SK-N-SH (cell line): ENCODE results near the gene PIAS3. TPM values are rescaled to one million over a fixed set of nuclear protein-coding genes. Genes with fewer than 3 reads are reported as not detected.

Source experiments
- CTCF ChIA-PET: fragments of 300-600, 350-600 bp; formaldehyde crosslinking; extraction: SDS; loops from one replicate; lab custom pipeline; 2021; lab: Yijun Ruan, JAX
- POLR2A ChIA-PET: fragments of 350-600 bp; sonication (Branson Sonifier 250); formaldehyde crosslinking; extraction: SDS; loops from one replicate; lab custom pipeline; 2020; ENCODE audit warnings: antibody characterized with exemption, inconsistent platforms; lab: Yijun Ruan, JAX
- DNase-seq: peaks from one replicate; pipeline ENCODE4 v3.0.0; 2012
- H2AFZ ChIP-seq: fragments of 200-600 bp; sonication (generic); 2 replicates; pipeline ENCODE4 v1.8.1; 2016; ENCODE audit warnings: antibody characterized with exemption, mild to moderate bottlenecking, low read depth
- H3F3A ChIP-seq: fragments of 200-600 bp; sonication (generic); replicated peaks from 2 replicates; pipeline ENCODE3; 2016; ENCODE audit warnings: antibody characterized with exemption, mild to moderate bottlenecking; ENCODE audit not compliant: insufficient read depth
- H3K27ac ChIP-seq, 2 experiments: fragments of 200-500 bp in 1 of 2; fragments of 200-600 bp in 1 of 2; sonication (Bioruptor generic) in 1 of 2; sonication (generic), shearing (Covaris generic) in 1 of 2; 2 replicates each; pipeline versions ENCODE4 v1.5.1 to v1.6.1; 2014 to 2016; ENCODE audit warnings: low read depth in 2 of 2, inconsistent platforms in 1 of 2, low read length in 1 of 2, mild to moderate bottlenecking in 1 of 2, mixed read lengths in 1 of 2
- H3K27me3 ChIP-seq: fragments of 200-600 bp; sonication (generic), shearing (Covaris generic); 2 replicates; pipeline ENCODE4 v1.6.1; 2016; ENCODE audit warnings: mixed run types; ENCODE audit not compliant: insufficient read depth
- H3K36me3 ChIP-seq, 2 experiments: fragments of 200-500 bp in 1 of 2; fragments of 200-600 bp in 1 of 2; sonication (Bioruptor generic) in 1 of 2; sonication (generic) in 1 of 2; replicated peaks in 1 of 2; 2 replicates each; pipeline versions ENCODE3 to v1.5.1; 2014 to 2016; ENCODE audit warnings: low read length in 1 of 2, mild to moderate bottlenecking in 1 of 2; ENCODE audit not compliant: insufficient read depth in 2 of 2, control insufficient read depth in 1 of 2
- H3K4me1 ChIP-seq, 2 experiments: fragments of 200-500 bp in 1 of 2; fragments of 200-600 bp in 1 of 2; sonication (Bioruptor generic) in 1 of 2; sonication (generic), shearing (Covaris generic) in 1 of 2; 2 replicates each; pipeline versions ENCODE4 v1.5.1 to v1.6.1; 2014 to 2016; ENCODE audit warnings: low read depth in 1 of 2, low read length in 1 of 2, mixed run types in 1 of 2; ENCODE audit not compliant: insufficient read depth in 2 of 2, control insufficient read depth in 1 of 2
- H3K4me2 ChIP-seq: fragments of 200-600 bp; sonication (generic), shearing (Covaris generic); 2 replicates; pipeline ENCODE4 v1.6.1; 2017; ENCODE audit warnings: mixed run types
- H3K4me3 ChIP-seq, 2 experiments: fragments of 200-500 bp in 1 of 2; fragments of 200-600 bp in 1 of 2; sonication (Bioruptor generic) in 1 of 2; sonication (generic), shearing (Covaris generic) in 1 of 2; 2 replicates each; pipeline versions ENCODE4 v1.5.1 to v1.8.1; 2014 to 2016; ENCODE audit warnings: low read depth in 2 of 2, inconsistent platforms in 1 of 2, low read length in 1 of 2, mild to moderate bottlenecking in 1 of 2, mixed read lengths in 1 of 2, moderate library complexity in 1 of 2
- H3K79me2 ChIP-seq: fragments of 200-600 bp; sonication (generic); 2 replicates; pipeline ENCODE4 v1.8.1; 2017; ENCODE audit warnings: mild to moderate bottlenecking; ENCODE audit not compliant: insufficient read depth
- H3K9ac ChIP-seq: fragments of 200-600 bp; sonication (generic); 2 replicates; pipeline ENCODE4 v1.6.1; 2017; ENCODE audit warnings: mixed run types
- H3K9me2 ChIP-seq: fragments of 200-600 bp; sonication (generic); 2 replicates; pipeline ENCODE4 v1.6.1; 2017; ENCODE audit warnings: mixed run types
- H3K9me3 ChIP-seq: fragments of 200-600 bp; sonication (generic); 2 replicates; pipeline ENCODE4 v1.6.1; 2017; ENCODE audit warnings: mixed run types, mild to moderate bottlenecking, moderate library complexity
- H4K20me1 ChIP-seq: fragments of 200-600 bp; sonication (generic); 2 replicates; pipeline ENCODE4 v1.6.1; 2017; ENCODE audit warnings: mild to moderate bottlenecking, mixed run types; ENCODE audit not compliant: insufficient read depth
- CHD2 ChIP-seq: fragments of 150-350 bp; IDR thresholded peaks from 2 replicates; pipeline ENCODE4 v1.6.1; 2018; ENCODE audit warnings: low read length; ENCODE audit not compliant: partially characterized antibody
- ELF1 ChIP-seq: IDR thresholded peaks from 2 replicates; pipeline ENCODE4 v1.4.0; 2012
- EP300 ChIP-seq, 2 experiments: IDR thresholded peaks; 2 replicates each; pipeline versions ENCODE4 v1.4.0 to v1.6.1; 2012; ENCODE audit warnings: borderline replicate concordance in 1 of 2, low read depth in 1 of 2, low read length in 1 of 2
- EZH2phosphoT487 ChIP-seq: fragments of 200-600 bp; sonication (generic); IDR thresholded peaks from 2 replicates; pipeline ENCODE4 v1.6.1; 2017; ENCODE audit warnings: low read depth, mixed run types, mild to moderate bottlenecking, antibody characterized with exemption, moderate library complexity, borderline replicate concordance
- FOXJ3 ChIP-seq: sonication (generic); formaldehyde crosslinking; IDR thresholded peaks from 2 replicates; pipeline ENCODE4 v1.5.1; 2020; ENCODE audit warnings: mild to moderate bottlenecking, missing genetic modification reagents
- FOXM1 ChIP-seq: IDR thresholded peaks from 2 replicates; pipeline ENCODE4 v1.4.0; 2012; ENCODE audit warnings: low read depth, mild to moderate bottlenecking
- GABPA ChIP-seq: IDR thresholded peaks from 2 replicates; pipeline ENCODE4 v1.4.0; 2012; ENCODE audit warnings: low read depth, mild to moderate bottlenecking
- GATA2 ChIP-seq: sonication (generic); formaldehyde crosslinking; IDR thresholded peaks from 2 replicates; pipeline ENCODE4 v1.5.0; 2020; ENCODE audit warnings: mild to moderate bottlenecking, missing genetic modification reagents
- MEF2A ChIP-seq: IDR thresholded peaks from 2 replicates; pipeline ENCODE4 v1.4.0; 2012; ENCODE audit warnings: low read depth, borderline replicate concordance
- NRF1 ChIP-seq: IDR thresholded peaks from 2 replicates; pipeline ENCODE4 v1.6.1; 2012; ENCODE audit warnings: low read depth, mild to moderate bottlenecking, low read length
- POLR2AphosphoS5 ChIP-seq: IDR thresholded peaks from 2 replicates; pipeline ENCODE4 v1.6.1; 2012; ENCODE audit warnings: low read depth, low read length
- RCOR1 ChIP-seq: fragments of 150-350 bp; IDR thresholded peaks from 2 replicates; pipeline ENCODE4 v1.6.1; 2017; ENCODE audit warnings: antibody characterized with exemption, low read length
- SIN3A ChIP-seq: IDR thresholded peaks from 2 replicates; pipeline ENCODE4 v1.6.1; 2012; ENCODE audit warnings: low read depth, mild to moderate bottlenecking, low read length, moderate library complexity, borderline replicate concordance
- SMC3 ChIP-seq: IDR thresholded peaks from 2 replicates; pipeline ENCODE4 v1.6.1; 2012; ENCODE audit warnings: low read depth, low read length, improper control_type of control experiment
- TEAD4 ChIP-seq: IDR thresholded peaks from 2 replicates; pipeline ENCODE4 v1.4.0; 2012; ENCODE audit warnings: mild to moderate bottlenecking, borderline replicate concordance; ENCODE audit not compliant: insufficient read depth
- WGBS: methylation state at CpG from one replicate; pipeline ENCODE4 v1.1.6; 2017; ENCODE audit warnings: low lambda C conversion rate; 5-methylcytosine and 5-hydroxymethylcytosine counted together
- polyA plus RNA-seq, 3 experiments: library from polyadenylated mRNA; depleted of rRNA; stranded (reverse); fragments of >200 nt; gene quantifications; 2 replicates each; pipeline ENCODE4 v1.2.3, GENCODE V29; 2012
- TF ChIP-seq, protein P1 (sequence below): IDR thresholded peaks from 2 replicates; pipeline ENCODE4 v1.4.0; 2012; ENCODE audit warnings: low read depth, borderline replicate concordance
- TF ChIP-seq, protein P2 (sequence below): fragments of 150-350 bp; IDR thresholded peaks from 2 replicates; pipeline ENCODE4 v1.6.1; 2017; ENCODE audit warnings: antibody characterized with exemption, low read length, low read depth, borderline replicate concordance
- TF ChIP-seq, protein P3 (sequence below): IDR thresholded peaks from 2 replicates; pipeline ENCODE4 v1.4.0; 2012; ENCODE audit warnings: low read depth
- TF ChIP-seq, protein P4 (sequence below): fragments of 200-600 bp; sonication (generic); IDR thresholded peaks from 2 replicates; pipeline ENCODE4 v1.6.1; 2017; ENCODE audit warnings: antibody characterized with exemption, mild to moderate bottlenecking, moderate library complexity
- TF ChIP-seq, protein P5 (sequence below): IDR thresholded peaks from 2 replicates; pipeline ENCODE4 v1.6.1; 2012; ENCODE audit warnings: mild to moderate bottlenecking, low read depth, low read length, moderate library complexity

The PIAS3 gene
- polyA plus RNA-seq, 1 of the 3 experiments (the other 2 are of a cell fraction), result 35.5 TPM

DNA sequence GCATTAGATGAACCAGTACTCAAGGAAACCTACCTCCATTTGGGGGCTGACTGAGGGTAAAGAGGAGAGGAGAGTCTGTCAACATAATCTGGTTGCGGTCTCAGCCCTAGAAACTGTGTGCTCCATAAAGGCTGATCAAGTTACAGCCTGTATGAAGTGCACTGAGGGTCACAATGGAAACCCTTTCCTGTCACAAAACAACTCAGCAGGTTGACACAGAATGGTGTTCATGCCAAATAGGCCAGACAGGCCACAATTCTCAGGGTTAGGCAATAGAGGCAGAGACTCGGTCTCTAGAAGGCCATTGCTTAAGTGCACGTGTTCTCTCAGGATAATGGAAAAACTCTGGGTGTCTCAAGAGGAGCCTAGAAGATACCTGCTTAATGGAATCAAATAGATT is 30.8 kb upstream of the PIAS3 start:
- Histone ChIP-seq H3K79me2 (no peaks in the 10 kb centered on the region), H3F3A (peaks cover 21% of the 10 kb centered on the region), H3K4me1 (peaks cover 24 to 36% of the 10 kb centered on the region in 2 experiments), H3K27me3 (no peaks in the 10 kb centered on the region), H3K36me3 (no peaks in the 10 kb centered on the region), H3K27ac (no peak overlapping the region; a peak in 1 of 4 replicates), H3K9ac (no peak overlapping the region), H2AFZ (no peak overlapping the region), H4K20me1 (no peaks in the 10 kb centered on the region), H3K9me2 (no peaks in the 10 kb centered on the region), H3K9me3 (no peaks in the 10 kb centered on the region), H3K4me3 (no peak overlapping the region), H3K4me2 (no peak overlapping the region)
- DNase-seq, result no peak
- 86% methylated on average over 3 of the region's 3 CpGs for WGBS
- CTCF ChIA-PET, result interaction anchor here (4.0 to 11.0 kb wide), 3 partner anchors 22 to 117 kb away, joined by 29 to 281 read pairs (median 45); partner anchors contain the start of genes ITGA10, NUDT17 and PEX11B
- TF ChIP-seq, protein P1, sequence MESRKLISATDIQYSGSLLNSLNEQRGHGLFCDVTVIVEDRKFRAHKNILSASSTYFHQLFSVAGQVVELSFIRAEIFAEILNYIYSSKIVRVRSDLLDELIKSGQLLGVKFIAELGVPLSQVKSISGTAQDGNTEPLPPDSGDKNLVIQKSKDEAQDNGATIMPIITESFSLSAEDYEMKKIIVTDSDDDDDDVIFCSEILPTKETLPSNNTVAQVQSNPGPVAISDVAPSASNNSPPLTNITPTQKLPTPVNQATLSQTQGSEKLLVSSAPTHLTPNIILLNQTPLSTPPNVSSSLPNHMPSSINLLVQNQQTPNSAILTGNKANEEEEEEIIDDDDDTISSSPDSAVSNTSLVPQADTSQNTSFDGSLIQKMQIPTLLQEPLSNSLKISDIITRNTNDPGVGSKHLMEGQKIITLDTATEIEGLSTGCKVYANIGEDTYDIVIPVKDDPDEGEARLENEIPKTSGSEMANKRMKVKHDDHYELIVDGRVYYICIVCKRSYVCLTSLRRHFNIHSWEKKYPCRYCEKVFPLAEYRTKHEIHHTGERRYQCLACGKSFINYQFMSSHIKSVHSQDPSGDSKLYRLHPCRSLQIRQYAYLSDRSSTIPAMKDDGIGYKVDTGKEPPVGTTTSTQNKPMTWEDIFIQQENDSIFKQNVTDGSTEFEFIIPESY, result no peak
- TF ChIP-seq MEF2A (no peak), NRF1 (no peak), ELF1 (no peak), GATA2 (CRISPR knock-in tag) (no peak), EZH2phosphoT487 (no peak), POLR2AphosphoS5 (no peak), FOXJ3 (CRISPR knock-in tag) (no peak), SMC3 (no peak), EP300 (IDR thresholded peaks at IDR 0.05; ENCODE audit: borderline replicate concordance in 1 of 2, low read depth in 1 of 2, low read length in 1 of 2) (no peak), GABPA (no peak), SIN3A (no peak), CHD2 (no peak), FOXM1 (no peak), TEAD4 (no peak), RCOR1 (no peak)
- TF ChIP-seq, protein P2, sequence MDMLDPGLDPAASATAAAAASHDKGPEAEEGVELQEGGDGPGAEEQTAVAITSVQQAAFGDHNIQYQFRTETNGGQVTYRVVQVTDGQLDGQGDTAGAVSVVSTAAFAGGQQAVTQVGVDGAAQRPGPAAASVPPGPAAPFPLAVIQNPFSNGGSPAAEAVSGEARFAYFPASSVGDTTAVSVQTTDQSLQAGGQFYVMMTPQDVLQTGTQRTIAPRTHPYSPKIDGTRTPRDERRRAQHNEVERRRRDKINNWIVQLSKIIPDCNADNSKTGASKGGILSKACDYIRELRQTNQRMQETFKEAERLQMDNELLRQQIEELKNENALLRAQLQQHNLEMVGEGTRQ, result no peak
- TF ChIP-seq, protein P3, sequence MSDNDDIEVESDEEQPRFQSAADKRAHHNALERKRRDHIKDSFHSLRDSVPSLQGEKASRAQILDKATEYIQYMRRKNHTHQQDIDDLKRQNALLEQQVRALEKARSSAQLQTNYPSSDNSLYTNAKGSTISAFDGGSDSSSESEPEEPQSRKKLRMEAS, result no peak
- TF ChIP-seq, protein P4, sequence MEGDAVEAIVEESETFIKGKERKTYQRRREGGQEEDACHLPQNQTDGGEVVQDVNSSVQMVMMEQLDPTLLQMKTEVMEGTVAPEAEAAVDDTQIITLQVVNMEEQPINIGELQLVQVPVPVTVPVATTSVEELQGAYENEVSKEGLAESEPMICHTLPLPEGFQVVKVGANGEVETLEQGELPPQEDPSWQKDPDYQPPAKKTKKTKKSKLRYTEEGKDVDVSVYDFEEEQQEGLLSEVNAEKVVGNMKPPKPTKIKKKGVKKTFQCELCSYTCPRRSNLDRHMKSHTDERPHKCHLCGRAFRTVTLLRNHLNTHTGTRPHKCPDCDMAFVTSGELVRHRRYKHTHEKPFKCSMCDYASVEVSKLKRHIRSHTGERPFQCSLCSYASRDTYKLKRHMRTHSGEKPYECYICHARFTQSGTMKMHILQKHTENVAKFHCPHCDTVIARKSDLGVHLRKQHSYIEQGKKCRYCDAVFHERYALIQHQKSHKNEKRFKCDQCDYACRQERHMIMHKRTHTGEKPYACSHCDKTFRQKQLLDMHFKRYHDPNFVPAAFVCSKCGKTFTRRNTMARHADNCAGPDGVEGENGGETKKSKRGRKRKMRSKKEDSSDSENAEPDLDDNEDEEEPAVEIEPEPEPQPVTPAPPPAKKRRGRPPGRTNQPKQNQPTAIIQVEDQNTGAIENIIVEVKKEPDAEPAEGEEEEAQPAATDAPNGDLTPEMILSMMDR, result no peak
- TF ChIP-seq, protein P5, sequence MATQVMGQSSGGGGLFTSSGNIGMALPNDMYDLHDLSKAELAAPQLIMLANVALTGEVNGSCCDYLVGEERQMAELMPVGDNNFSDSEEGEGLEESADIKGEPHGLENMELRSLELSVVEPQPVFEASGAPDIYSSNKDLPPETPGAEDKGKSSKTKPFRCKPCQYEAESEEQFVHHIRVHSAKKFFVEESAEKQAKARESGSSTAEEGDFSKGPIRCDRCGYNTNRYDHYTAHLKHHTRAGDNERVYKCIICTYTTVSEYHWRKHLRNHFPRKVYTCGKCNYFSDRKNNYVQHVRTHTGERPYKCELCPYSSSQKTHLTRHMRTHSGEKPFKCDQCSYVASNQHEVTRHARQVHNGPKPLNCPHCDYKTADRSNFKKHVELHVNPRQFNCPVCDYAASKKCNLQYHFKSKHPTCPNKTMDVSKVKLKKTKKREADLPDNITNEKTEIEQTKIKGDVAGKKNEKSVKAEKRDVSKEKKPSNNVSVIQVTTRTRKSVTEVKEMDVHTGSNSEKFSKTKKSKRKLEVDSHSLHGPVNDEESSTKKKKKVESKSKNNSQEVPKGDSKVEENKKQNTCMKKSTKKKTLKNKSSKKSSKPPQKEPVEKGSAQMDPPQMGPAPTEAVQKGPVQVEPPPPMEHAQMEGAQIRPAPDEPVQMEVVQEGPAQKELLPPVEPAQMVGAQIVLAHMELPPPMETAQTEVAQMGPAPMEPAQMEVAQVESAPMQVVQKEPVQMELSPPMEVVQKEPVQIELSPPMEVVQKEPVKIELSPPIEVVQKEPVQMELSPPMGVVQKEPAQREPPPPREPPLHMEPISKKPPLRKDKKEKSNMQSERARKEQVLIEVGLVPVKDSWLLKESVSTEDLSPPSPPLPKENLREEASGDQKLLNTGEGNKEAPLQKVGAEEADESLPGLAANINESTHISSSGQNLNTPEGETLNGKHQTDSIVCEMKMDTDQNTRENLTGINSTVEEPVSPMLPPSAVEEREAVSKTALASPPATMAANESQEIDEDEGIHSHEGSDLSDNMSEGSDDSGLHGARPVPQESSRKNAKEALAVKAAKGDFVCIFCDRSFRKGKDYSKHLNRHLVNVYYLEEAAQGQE, result no peak
- POLR2A ChIA-PET, result interaction anchor here (0.6 kb wide), 1 partner anchor 68 kb away, joined by 3 read pairs; the partner anchor contains the start of gene LIX1L
